Stimulated activated CD4-positive, alpha-beta T cell treated with anti-CD3 and anti-CD28 coated beads, Interleukin-4, amount 100 ng/mL, for 1 hour (primary cell): Measurements from ENCODE around the gene PACS2.
"Not testable (repeated sequence)": the region's sequence is repeated elsewhere in the genome, so short reads cannot be mapped to it uniquely, and the experiment has no call there.

ENCODE experiments used
- DNase-seq: peaks from one replicate; pipeline ENCODE4 v3.0.0-alpha.2; 2020

The PACS2 gene

DNA sequence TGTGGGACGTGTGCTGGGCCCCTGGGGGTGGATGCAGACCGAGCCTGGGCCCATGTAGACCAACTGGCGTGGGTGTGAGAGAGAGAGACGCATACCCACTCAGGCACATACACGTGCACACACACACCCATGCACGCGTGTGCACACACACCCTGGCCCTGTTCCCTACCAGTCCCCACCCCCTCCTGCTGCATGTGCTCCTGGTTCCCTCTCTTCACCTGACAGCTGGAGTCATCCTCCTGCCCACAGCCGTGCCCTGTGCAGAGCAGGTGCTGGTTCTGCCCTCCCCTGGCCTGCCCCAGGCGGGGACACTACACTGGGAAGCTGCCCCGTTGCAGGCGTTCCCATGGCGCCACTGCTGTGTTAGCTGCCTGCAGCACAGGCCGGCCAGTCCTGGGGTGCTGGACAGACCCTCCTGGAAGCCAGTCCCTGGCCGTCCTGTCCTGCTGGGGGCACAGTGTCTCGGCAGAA lies 18.5 kb downstream of the PACS2 start:
- DNase-seq: no peak

DNA sequence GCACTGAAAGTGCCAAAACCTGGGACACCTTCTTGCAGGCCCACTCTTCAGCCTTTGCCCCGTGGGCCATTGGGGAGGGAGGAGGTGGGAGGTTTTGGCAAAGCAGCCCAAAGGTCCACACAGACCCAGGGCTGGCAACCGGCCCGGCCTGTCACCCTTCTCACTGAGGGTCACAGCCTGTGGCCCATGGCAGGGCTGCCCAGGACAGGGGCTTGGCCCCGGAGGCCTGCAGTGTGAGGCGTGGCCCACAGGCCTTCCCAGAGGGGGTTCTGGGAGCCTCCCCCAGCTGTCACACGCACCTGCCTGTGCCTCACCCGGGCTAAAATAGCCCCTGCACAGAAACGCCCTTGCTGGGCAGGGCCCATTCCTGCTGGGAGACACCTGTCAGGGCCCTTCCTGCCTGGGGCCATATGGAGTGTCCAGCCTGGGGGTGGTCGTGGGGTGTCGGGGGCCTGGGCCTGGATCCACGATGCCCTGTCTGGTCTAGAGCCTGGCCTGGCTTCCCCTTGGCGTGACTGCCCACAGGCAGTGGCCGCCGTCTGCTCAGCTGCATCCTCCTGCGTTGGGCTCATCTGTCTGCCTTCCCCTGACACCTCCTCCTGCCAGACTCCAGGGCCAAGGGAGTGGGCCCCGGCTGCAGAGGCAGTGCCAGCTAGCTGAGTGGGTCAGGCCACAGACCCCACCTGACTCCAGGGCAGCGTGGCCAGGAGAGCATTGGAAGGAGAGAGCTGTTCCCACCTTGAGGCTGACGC lies 19.2 kb downstream of the PACS2 start:
- DNase-seq: no peak

DNA sequence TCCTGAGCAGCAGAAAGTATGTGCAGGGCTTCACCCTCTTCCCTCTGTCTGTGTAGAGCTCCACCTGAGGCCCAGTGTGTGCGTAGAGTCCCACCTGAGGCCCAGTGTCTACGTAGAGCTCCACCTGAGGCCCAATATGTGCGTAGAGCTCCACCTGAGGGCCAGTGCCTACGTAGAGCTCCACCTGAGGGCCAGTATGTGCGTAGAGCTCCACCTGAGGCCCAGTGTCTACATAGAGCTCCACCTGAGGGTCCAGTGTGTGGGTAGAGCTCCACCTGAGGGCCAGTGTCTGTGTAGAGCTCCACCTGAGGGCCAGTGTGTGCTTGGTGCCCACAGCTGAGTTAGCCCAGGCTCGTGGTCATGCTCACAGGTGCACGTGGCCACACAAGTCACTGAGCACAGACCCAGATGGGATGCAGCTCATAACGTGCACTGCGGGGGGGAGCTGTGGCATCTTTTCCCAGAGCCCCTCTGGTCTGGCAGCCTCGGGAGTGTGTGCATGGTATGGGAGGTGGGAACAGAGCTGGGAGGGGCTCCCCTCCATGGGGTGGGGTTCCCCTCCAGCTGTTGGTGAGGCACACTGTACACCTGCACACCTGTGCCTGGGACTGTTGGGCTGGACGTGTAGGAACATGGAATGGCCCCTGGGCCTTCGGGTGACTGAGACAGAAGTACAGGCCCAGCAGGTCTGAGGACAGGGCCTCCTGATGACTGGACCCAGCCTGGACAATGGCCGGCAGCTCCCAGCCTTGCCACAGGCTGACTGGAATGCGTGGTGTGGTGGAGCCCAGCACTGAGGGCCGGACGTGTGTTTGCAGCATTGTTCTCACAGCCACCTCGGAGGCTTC lies 20.1 kb downstream of the PACS2 start:
- no peak for DNase-seq

DNA sequence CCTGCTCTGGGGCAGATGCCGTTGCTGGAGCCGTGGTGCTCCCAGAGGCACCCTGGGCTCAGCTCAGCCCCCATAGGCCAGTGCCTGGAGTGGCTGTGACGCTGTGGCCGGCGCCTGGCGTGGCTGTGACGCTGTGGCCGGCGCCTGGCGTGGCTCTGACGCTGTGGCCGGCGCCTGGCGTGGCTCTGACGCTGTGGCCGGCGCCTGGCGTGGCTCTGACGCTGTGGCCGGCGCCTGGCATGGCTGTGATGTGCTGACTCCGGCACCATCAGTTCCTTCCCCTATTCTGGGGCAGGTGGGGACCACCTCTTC lies 20.6 kb downstream of the PACS2 start:
- DNase-seq: not testable (repeated sequence)

DNA sequence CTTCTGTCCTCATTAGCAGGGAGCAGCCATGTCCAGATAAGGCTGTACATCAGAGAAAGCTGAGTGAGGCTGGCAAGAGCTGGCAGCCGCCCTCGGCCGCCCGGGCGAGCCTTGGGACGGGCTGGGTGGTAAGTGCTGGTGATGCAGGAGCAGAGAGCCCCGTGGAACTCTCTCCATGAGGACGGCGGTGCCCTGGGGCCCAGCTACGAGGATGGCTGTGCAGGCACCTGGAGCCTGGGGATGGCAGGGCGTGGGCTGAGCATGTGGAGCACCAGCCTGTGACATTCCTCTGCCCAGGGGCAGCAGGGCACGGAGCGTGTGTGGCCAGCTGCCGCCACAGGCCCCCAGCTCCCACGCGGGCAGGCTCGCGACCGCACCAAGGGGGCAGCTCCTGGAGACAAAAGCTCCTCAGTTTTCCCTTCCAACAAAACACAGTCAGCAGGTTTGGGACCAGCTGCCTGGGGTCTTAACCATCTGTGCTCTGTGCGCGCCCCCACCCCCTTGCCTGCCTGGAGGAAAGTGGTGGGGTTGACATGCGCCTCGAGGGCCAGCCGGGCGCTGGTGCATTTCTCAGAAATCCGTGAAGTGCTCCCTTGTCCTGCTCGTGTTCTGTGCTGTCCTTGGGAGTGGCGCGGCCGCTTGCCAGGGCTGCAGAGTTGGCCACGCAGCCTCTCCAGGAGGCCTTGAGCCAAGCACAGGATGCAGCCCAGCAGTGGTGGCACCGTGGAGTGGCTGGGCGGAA lies 21.4 kb downstream of the PACS2 start:
- no peak for DNase-seq

DNA sequence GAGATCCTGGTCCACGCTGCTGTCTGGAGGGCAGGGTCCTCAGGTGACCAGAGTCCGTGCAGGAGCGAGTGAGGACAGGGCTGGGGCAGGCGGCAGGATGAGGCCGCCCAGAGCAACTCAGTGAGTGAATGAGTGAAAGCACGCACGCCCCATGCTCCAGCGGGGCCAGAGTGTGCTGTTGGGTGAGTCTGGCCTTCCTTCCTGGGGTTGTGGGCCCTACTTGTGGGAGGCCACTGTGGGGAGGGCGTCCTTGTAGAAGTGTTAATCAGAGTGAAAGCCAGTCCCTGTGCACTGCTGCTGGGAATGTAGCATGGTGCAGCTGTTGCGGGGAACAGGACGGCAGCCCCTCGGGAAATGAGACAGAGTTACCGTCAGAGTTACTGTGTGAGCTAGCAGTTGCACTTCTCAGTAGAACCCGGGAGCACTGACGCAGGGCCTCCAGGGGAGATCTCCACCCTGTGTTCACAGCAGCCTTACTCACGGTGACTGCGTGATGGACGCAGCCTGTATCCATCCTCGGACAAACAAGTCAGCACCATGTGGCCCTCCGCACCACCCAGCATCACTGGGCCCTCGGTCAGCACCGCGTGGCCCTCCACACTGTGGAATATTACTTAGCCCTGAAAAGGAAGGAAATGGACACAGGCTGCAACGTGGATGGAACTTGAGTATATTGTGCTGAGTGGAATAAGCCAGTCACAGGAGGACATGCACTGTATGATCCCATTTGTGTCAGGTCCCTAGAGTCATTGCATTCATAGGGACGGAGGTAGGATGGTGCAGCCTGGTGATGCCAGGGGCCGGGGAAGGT lies 22.1 kb downstream of the PACS2 start:
- no peak for DNase-seq

DNA sequence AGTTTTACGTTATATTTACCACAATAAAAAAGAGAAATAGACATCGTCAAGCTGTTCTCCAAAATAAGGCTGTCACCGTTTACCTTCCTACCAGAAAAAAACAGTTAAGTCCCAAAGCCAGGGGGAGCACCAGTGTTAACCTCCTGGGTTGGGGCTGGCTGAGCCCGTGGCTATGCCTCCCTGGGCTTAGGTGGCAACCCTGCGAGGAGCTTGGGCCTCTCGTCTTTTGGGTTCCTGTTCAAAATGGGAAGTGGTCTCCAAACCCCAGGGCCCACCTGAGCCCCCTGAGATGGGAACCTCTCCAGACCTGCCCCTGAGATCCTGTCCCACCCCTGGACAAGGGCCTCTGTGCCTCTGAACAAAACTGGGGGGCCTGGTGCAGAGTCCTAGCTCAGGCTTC lies 22.9 kb downstream of the PACS2 start:
- no peak for DNase-seq

DNA sequence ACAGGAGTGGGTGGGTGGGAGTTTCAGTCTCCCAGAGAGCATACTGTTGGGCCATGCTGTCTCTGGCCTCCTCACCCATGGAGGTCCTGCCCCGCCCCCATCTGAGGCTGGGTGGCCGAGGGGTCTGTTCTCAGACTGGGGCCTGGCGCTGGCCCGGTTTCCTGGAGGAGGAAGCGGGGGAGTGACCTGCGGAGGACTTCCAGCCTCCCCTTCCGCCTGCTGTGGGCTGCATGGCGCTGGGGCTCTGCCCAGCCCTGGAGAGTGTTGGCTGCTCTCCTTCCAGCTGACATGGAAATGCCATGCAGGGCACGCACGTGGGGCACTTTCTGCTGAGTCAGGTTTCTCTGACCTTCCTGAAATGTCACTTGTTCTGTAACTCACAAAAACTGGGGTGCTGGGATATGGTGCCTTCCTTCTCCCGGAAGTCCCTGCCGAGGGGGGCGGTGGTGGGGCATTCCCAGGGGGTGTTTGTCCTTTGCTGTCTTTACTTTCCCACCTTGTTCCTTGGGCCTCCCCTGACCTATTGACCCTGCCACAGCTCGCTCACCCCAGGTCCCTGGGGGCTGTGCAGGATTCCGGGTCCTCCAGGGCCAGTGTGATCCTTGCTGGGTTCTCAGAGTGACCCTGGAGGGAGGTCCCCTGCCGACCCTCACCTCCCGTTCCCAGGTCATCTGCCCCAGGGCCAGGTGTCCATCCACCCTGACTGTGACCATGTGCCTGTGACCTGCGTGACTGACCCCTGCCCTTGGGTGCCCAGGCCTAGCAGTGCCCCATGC lies 23.6 kb downstream of the PACS2 start:
- no peak for DNase-seq

DNA sequence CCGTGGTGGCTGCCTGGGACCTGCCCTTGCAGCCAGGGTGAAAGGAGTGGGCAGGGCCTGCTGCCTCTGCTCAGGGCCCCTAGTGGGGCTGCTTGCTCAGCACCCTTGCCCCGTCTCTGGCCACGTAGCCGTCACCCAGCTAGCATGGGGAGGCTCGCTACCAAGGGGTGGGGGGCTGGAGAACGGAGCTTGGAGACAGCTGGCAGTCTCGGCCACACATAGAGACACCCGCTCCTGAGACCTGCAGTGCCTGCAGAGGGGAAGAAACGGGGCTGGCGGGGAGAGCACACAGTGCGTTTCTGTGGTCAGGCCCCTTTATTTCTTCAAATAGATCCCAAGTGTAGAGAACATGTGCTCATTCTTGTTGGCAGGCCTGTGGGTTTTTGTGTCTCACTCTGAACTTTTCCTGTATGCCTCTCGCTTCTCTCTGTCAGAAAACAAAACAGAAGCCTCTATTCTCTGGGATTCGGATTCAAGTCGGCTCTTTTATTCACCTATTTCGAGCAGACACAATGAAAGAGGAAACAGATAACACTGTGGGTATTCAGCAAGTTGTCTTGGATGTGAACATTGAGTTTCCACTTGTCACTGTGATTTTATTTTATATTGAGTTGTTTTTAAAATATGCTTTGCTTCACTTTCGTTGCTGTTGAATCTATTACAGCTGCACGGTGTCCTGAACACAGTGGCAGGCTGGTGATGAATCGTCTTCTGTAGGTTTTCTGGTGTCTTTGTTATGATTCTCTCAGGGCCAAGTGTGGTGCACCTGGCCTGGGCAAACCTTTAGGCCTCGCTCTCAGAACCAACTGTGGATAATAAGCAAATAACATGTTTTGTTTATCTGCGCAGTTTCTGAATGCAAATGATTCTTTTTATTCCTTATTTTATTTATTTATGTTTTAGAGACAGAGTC lies 26.5 kb downstream of the PACS2 start:
- DNase-seq: no peak

DNA sequence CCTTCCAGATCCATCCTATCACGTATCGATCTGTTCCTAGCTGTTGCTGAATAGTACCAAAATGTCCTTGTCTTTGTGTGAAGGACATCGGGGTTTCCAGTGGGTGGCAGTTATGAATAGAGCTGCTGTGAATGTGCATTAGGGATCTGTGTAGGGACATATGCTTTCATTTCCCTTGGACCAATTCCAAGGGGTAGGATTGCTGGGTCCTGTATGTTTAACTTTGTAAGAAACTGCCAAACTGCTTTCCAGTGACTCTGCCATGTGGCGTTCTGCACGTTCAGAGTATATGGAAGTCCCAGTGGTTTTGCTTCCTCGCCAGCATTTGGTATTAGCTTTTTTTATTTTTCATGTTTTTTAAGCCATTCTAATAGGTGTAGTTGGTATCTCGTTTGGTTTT lies 28.6 kb downstream of the PACS2 start:
- DNase-seq: no peak

DNA sequence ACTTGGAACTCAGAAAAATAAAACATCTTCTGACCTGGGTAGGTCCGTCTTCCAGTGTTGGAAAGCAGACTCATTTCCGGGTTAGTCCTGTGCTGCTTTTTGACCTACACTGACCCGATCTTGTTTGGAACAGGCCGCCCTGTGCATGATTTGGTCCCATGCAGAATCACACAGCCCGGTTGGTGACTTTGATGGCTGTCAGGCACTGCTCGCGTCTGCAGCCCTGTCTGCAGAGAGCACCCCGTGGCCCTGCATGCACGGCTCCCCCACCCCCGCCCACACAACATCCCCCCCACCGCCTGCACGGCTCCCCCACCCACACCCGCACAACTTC lies 31.6 kb downstream of the PACS2 start:
- no peak for DNase-seq

DNA sequence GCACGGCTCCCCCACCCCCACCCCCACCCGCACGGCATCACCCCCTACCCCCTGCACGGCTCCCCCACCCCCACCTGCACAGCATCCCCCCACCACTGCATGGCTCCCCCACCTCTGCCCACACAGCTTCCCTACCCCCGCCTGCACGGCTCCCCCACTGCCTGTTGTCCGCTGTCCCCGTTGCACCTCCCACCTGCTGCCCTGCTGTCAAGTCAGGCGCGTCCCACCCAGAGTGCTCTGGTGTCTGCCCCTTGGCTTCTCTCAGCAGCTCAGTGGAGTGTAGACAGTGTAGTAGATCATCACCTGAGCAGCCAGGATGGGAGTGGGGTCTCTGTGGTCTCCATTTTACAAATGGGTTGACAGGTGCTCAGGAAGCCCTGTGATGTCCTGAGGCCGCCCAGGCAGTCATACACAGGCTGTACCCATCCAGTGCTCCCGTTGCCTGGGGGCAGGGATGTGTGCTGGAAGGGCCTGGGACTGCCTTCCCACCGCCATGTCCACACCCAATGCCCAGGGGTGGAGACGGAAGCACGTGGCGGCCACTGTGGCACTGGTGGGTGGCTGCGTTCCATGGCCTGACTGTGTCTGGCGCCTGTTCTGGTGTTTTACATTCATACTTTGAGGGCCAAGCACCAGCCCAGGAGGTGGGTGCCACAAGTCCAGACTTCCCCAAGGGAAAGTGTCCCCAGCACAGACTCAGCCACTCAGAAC lies 32.5 kb downstream of the PACS2 start:
- no peak for DNase-seq

DNA sequence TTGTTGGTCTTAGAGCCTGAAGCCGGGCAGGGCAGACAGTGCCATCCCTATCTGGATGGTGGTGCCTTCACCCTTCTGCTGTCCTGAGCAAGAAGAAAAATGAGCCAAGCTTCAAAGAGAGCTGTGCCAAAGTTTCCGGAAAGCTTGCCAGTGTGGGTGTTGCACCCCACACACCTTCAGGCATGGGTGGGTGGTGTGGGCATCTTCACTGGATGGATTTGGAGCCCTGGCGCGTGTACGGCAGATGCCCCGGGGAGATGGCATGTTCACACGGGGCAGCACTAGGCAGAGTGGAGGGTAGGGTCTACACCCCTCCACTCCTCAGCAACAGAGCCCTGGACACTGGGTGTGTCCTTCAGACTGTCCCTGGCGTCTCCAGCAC lies 33.0 kb downstream of the PACS2 start:
- DNase-seq: no peak

DNA sequence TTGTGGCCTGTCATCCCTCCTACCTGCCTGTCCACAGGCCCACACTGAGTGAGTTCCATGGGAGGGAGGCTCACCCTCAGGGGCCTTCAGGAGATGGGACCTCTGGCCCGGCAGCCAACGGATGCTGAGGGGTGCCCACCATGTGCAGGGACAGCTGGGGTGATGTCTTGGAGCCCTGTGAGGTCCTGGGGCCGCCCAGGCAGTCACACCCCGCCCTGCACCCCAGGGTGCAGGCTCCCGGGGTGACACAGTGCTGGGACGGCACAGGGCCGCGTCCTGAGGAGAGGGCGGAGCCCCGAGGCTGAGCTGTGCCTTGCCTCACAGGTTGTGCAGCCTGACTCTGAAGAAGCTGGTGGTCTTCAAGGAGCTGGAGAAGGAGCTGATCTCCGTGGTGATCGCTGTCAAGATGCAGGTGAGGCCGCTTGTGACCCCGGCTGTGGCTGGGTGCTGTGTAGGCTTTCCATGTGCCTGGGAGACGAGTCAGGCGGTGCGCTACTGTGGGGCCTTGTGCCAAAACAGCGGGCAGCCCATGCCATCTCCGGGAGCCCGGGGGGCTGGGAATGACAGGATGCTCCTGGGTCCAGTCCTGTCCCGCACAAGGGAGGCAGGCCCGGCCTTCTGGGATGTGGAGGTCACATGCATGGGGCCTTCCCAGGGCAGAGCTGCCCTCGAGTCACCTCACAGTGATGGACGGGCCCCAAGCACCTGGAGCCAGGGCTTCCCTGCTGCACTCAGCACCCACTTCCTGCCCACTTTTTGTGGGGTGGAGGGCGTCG lies 33.8 kb downstream of the PACS2 start:
- DNase-seq: no peak

DNA sequence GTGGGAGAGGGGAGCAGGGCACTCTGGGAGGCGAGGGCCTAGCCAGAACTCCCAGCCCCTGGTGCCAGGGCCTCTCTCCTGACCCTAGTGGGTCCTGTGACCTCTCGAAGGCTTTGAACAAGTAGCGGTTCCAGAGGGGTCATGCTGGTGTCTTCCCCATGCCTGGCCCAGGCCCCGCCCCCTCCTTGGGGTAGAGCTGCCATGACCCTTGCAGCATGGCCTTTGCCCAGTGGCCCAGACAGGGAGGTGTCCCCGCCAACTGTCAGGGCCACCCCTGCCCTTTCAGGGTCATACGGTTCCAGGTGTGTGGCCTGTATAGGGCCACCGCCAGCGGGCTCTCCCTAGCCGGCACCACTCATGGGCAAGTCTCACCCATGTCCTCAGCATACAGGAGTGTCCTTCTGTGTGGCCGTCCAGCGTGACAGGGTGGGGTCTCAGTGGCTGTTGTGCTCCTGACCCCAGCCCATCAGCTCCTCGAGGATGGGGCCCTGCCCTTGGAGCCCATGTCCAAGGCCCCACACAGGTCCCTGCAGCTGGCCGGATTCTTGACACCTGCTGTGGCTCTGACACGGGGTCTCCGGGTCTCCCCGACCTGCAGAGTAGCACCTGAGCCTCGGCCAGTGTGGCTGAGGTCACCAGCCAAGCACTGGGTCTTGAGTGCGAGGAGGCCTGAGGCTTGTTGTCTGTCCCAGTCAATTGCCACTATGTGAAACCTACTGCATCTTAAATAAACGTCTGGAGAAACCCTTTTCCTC lies 34.6 kb downstream of the PACS2 start:
- DNase-seq: no peak

DNA sequence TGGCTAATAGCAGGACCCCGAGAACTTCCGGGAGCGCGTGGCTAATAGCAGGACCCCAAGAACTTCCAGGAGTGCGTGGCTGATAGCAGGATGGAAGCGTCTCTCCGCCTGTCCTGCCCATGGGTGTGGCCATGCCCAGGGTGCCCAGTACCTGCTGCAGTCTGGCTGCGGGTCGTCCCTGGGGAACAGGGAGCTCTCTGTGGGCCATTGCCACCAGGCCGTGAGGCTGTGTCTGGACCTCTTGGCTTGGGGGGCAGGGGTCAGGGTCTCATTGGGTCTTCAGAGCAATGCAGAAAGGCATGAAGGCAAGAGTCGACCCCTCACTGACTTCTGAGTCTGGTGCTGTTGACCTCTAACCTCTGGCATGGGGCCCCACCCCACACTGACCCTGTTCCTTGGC lies 35.4 kb downstream of the PACS2 start:
- no peak for DNase-seq

DNA sequence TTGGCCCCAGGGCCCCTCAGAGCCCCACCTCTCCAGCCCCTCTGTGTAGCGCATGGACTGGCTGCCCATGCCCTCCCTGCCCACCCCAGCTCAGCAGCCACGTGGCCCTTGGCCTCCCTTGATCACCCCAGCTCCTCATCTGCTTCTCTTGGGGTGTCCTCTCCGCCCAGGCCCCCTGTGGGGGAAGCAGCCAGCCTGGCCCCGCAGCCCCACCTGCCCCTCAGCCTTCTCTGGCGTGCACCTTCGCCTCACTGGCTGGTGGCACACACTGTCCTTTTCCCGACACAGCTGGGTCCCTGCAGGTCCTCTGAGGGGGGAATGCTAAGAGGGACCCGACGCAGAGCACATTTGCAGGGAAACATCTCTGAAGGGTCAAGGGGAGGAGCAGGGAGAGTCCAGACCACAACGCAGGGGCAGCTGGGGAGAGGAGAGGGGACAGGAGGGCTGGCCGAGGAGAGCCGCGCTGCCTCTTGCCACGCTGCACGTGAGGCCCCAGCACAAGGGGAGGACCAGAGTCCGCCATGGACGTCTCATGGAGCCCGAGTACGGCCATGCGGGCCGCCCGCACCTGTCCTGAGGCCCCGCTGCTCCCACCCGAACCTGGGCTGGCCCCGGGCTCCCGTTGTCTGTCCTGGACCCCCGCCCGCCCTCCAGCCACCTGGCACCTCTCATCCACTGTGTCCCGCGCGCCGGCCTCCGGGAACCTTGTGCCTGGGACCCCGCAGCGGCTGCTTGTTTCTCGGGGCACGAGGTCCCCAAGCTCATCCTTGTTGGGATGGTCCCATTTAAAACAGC lies 36.1 kb downstream of the PACS2 start:
- DNase-seq: no peak

DNA sequence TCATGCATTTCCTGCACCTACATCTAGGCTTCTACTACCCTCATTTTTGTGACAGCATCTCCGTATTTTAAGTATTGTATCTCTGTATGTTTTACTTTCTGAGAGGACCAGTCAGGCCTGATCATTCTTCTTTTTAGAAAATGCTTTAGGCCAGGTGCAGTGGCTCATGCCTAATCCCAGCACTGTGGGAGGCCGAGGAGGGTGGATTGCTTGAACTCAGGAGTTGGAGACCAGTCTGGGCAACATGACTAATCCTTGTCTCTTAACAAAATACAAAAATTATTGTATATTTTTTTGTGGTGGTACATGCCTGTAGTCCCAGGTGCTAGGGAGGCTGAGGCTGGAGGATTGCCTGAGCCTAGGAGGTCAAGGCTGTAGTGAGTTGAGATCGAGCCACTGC lies 36.9 kb downstream of the PACS2 start:
- DNase-seq: no peak
